GM21447 (cell line): ENCODE results near the gene SHROOM4.

ENCODE experiments used
- ATAC-seq: cut with Tn5 transposase; IDR thresholded peaks from one replicate; pipeline ENCODE4 v1.9.1; 2021; ENCODE audit not compliant: unreplicated experiment

SHROOM4 gene

GRCh38 chrX:50779694-50780093, 34.3 kb downstream of the SHROOM4 start:
- ATAC-seq = no peak

- ATAC-seq = no peak
These were observed 35.7 kb downstream of the SHROOM4 start for GRCh38 chrX:50778272-50778671.

- no peak for ATAC-seq
These were observed 37.7 kb downstream of the SHROOM4 start for GRCh38 chrX:50776248-50776647.

- ATAC-seq = no peak
These were observed 42.6 kb downstream of the SHROOM4 start for GRCh38 chrX:50771382-50771781.

- no peak for ATAC-seq
These were observed 43.3 kb downstream of the SHROOM4 start for GRCh38 chrX:50770702-50771101.

- ATAC-seq = no peak
These were observed 44.5 kb downstream of the SHROOM4 start for GRCh38 chrX:50769389-50770063.

GRCh38 chrX:50768801-50769200, 45.2 kb downstream of the SHROOM4 start:
- ATAC-seq = no peak

- no peak for ATAC-seq
These were observed 48.0 kb downstream of the SHROOM4 start for GRCh38 chrX:50765986-50766385.

GRCh38 chrX:50762578-50762977, 51.4 kb downstream of the SHROOM4 start:
- no peak for ATAC-seq

- no peak for ATAC-seq
These were observed 57.7 kb downstream of the SHROOM4 start for GRCh38 chrX:50756276-50756675.

- no peak for ATAC-seq
These were observed 62.9 kb downstream of the SHROOM4 start for GRCh38 chrX:50751091-50751490.

- no peak for ATAC-seq
These were observed 66.5 kb downstream of the SHROOM4 start for GRCh38 chrX:50747471-50747900.

GRCh38 chrX:50736656-50737055, 77.3 kb downstream of the SHROOM4 start:
- ATAC-seq = no peak

GRCh38 chrX:50726296-50726695, 87.7 kb downstream of the SHROOM4 start:
- no peak for ATAC-seq

- ATAC-seq = no peak
These were observed 88.7 kb downstream of the SHROOM4 start for GRCh38 chrX:50725310-50725709.

GRCh38 chrX:50723006-50723405, 91.0 kb downstream of the SHROOM4 start:
- ATAC-seq = no peak

GRCh38 chrX:50721764-50722521, 92.1 kb downstream of the SHROOM4 start:
- no peak for ATAC-seq

GRCh38 chrX:50719614-50720013, 94.4 kb downstream of the SHROOM4 start:
- no peak for ATAC-seq

- ATAC-seq = no peak
These were observed 95.2 kb downstream of the SHROOM4 start for GRCh38 chrX:50718776-50719175.

GRCh38 chrX:50716706-50717105, 97.3 kb downstream of the SHROOM4 start:
- no peak for ATAC-seq

GRCh38 chrX:50712777-50713176, 101.2 kb downstream of the SHROOM4 start:
- no peak for ATAC-seq

GRCh38 chrX:50711907-50712306, 102.1 kb downstream of the SHROOM4 start:
- no peak for ATAC-seq
